Cerebellar nuclear complex (tissue), 1 donor: ENCODE data around the gene PABPC1L2B.
"Not testable (repeated sequence)": the region's sequence is repeated elsewhere in the genome, so short reads cannot be mapped to it uniquely, and the experiment has no call there.

Experiments
- DNase-seq, 2 experiments: peaks; one replicate each; lab custom pipeline; 2025; lab: John Stamatoyannopoulos, UW

Gene PABPC1L2B

DNA sequence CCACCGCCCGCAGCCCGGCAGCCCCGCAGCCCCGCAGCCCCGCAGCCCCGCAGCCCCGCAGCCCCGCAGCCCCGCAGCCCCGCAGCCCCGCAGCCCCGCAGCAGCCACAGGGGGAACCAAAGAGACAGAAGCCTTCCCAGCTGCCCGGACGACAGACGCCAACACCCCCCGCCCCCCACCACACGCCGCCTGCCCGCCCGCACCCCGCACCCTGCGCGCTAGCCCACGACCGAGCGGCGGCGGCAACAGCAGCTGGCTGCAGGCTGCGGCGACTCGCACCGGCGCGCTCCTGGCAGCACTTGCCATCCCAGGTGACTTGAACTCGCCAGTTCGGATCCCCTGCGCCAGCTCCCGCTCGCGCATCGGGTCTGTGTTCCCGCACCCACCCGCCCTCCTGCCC, at the start of gene PABPC1L2B:
Gene PABPC1L2B, plus strand, starts transcription at position 207 of the 400 bp plus-strand sequence. CDS start 704 bp downstream, outside the sequence.
- DNase-seq = not testable (repeated sequence)

DNA sequence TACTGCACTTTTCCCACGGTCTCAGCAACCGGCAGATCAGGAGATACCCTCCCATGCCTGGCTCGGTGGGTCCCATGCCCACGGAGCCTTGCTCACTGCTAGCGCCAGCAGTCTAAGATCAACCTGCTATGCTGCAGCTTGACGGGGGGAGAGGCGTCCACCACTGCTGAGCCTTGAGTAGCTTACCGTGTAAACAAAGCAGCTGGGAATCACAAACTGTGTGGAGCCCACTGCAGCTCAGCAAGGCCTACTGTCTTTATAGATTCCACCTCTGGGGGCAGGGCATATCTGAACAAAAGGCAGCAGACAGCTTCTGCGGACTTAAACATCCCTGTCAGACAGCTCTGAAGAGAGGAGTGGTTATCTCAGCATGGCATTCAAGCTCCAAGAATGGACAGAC, 42.8 kb upstream of the PABPC1L2B start:
- not testable (repeated sequence) for DNase-seq

DNA sequence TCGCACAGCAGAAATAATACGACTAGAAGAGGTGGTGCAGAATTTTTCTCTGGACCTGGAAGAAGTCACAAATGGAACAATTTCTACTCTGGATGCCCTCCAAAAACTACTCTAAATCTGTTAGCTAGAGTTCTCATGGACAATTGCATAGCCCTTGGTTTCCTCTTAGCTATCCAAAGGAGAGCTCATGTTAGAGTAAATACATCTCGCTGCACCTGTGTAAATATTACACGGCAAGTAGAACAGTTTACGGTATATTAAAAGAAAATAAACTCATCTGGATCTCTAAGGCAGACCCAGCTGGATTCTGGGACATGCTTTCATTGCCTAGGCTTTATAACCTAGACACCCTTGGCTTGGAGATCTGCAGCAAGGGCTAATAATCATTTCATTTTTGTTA, 30.9 kb upstream of the PABPC1L2B start:
- DNase-seq = not testable (repeated sequence)

DNA sequence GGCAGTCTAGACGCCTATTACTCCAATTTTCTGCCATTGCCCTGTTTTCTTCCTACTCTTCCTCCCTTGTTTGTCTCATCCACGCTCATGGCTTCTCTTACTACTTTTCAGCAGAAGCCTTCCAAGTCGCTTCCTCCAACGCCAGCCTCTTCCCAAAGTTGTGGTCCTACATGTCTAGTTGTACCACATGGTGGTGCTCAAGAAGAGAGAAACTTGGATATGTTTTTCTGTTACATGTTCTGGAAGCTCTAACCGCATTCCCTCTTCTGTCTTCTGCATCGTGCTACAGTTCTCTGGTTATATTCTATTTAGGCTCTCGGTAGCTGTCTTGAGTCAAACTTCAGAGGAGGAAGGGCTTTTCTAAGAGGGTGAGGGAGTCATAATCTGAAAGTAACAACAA, 27.9 kb upstream of the PABPC1L2B start:
- DNase-seq = not testable (repeated sequence)

DNA sequence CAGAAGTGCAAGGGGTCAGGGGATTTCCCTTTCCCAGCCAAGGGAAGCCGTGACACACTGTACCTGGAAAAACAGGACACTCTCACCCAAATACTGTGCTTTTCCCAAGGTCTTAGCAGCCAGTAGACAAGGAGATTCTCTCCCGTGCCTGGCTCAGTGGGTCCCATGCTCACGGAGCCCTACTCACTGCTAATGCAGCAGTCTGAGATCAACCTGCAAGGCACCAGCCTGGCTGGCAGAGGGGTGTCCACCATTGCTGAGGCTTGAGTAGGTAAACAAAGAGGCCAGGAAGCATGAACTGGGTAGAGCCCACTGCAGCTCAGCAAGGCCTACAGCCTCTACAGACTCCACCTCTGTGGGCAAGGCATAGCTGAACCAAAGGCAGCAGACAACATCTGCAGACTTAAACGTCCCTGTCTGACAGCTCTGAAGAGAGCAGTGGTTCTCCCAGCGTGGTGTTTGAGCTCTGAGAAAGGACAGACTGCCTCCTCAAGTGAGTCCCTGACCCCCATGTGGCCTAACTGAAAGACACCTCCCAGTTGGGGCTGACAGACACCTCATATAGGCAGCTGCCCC, 21.8 kb upstream of the PABPC1L2B start:
- not testable (repeated sequence) for DNase-seq

DNA sequence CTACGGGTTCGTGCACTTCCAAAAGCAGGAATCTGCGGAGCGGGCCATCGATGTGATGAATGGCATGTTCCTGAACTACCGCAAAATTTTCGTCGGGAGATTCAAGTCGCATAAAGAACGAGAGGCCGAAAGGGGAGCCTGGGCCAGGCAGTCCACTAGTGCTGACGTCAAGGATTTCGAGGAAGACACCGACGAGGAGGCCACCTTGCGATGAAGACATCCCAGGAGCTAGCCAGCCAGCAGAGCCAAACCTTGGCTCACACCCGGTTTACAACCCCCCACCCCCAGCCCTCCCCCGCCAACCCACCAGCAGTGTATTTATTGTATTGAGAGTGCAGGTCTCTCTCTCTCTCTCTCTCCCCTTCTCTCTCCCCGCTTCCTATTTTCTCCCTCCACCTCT, 1.3 kb downstream of the PABPC1L2B start:
- DNase-seq = not testable (repeated sequence)

DNA sequence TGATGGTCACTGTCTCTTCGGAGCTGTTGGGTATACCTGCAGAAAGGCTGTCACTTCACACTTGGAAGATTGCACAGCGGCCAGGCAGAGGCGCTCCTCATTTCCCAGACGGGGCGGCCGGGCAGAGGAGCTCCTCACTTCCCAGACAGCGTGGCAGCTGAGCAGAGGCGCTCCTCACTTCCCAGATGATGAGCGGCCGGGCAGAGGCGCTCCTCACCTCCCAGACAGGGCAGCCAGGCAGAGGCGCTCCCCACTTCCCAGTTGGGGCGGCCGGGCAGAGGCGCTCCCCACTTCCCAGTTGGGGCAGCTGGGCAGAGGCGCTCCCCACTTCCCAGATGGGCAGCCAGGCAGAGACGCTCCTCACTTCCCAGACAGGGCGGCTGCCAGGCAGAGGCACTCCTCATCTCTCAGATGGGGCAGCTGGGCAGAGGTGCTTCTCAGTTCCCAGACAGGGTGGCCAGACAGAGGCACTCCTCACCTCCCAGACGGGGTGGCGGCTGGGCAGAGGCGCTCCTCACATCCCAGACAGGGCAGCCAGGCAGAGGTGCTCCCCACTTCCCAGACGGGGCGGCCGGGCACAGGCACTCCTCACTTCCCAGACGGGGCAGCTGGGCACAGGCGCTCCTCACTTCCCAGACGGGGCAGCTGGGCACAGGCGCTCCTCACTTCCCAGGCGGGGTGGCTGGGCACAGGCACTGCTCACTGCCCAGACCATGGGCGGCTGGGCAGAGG, 18.8 kb downstream of the PABPC1L2B start:
- DNase-seq = no peak

DNA sequence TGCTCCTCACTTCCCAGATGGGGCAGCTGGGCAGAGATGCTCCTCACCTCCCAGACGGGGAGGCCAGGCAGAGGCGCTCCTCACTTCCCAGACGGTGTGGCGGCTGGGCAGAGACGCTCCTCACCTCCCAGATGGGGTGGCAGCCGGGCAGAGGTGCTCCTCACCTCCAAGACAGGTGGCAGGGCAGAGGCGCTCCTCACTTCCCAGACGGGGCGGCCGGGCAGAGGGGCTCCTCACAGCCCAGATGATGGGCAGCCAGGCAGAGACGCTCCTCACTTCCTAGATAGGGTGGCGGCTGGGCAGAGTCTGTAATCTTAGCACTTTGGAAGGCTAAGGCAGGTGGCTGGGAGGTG, 19.3 kb downstream of the PABPC1L2B start:
- DNase-seq = not testable (repeated sequence)

DNA sequence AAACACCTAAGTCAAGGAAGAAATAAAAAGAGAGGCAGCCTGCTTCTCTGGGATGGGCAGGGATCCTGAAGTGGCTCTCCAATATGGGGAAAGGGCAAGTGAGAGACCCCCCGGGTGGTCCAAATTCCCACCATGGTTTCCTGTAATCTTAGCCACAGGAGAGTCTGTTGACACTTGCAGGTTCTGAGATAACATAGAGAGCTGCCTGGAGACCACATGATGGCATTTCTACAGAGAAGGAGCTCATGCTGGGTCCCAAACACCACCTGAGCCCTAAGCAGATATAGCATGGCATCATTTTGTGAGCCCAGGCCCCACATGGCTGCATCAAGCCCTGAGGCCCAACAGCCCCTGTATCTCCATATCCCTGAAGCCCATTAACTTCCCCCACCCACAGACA, 26.1 kb downstream of the PABPC1L2B start:
- no peak for DNase-seq
